IPS-15b (cell line): Measurements from ENCODE around the gene DIAPH2.
A peak's percentile ranks its signal among the peaks of the same experiment; 100 is the strongest.

Experiments
- H3K27me3 ChIP-seq: one replicate; pipeline ENCODE4 v1.6.1; 2013; ENCODE audit warnings: low read length; ENCODE audit not compliant: control insufficient read depth, insufficient read depth
- H3K36me3 ChIP-seq: one replicate; pipeline ENCODE4 v1.6.1; 2013; ENCODE audit warnings: low read length; ENCODE audit not compliant: control insufficient read depth, insufficient read depth
- H3K4me1 ChIP-seq: one replicate; pipeline ENCODE4 v1.6.1; 2013; ENCODE audit warnings: mild to moderate bottlenecking, low read length; ENCODE audit not compliant: control insufficient read depth, insufficient read depth
- H3K4me3 ChIP-seq: one replicate; pipeline ENCODE4 v1.5.1; 2013; ENCODE audit warnings: low read depth, low read length
- H3K9ac ChIP-seq: one replicate; pipeline ENCODE4 v1.6.1; 2013; ENCODE audit warnings: low read depth, mild to moderate bottlenecking, low read length
- H3K9me3 ChIP-seq: one replicate; pipeline ENCODE4 v1.6.1; 2013; ENCODE audit warnings: mild to moderate bottlenecking, low read length; ENCODE audit not compliant: control insufficient read depth, insufficient read depth

Gene DIAPH2

GRCh38 chrX:97628807-97629596 lies 944.4 kb downstream of the DIAPH2 start:
- no peaks in the 10 kb centered on the region for H3K9me3 ChIP-seq
- H3K9ac ChIP-seq, result no peak overlapping the region
- H3K36me3 ChIP-seq, result no peaks in the 10 kb centered on the region
- H3K4me3 ChIP-seq, result no peak overlapping the region
- peaks cover 6% of the 10 kb centered on the region for H3K4me1 ChIP-seq
- no peaks in the 10 kb centered on the region for H3K27me3 ChIP-seq

GRCh38 chrX:97629597-97629985 lies 944.9 kb downstream of the DIAPH2 start:
- H3K27me3 ChIP-seq, result no peaks in the 10 kb centered on the region
- H3K9me3 ChIP-seq, result no peaks in the 10 kb centered on the region
- H3K9ac ChIP-seq, result no peak overlapping the region
- no peak overlapping the region for H3K4me3 ChIP-seq
- no peaks in the 10 kb centered on the region for H3K36me3 ChIP-seq
- H3K4me1 ChIP-seq, result peaks cover 8% of the 10 kb centered on the region

- Histone ChIP-seq H3K4me3 (no peak overlapping the region), H3K4me1 (peaks cover 22% of the 10 kb centered on the region), H3K27me3 (no peaks in the 10 kb centered on the region), H3K9ac (no peak overlapping the region), H3K36me3 (no peaks in the 10 kb centered on the region), H3K9me3 (no peaks in the 10 kb centered on the region)
These were observed 949.2 kb downstream of the DIAPH2 start for GRCh38 chrX:97633798-97634197.

GRCh38 chrX:97636473-97637140 lies 952.0 kb downstream of the DIAPH2 start:
- Histone ChIP-seq H3K36me3 (no peaks in the 10 kb centered on the region), H3K9me3 (no peaks in the 10 kb centered on the region), H3K9ac (no peak overlapping the region), H3K4me3 (no peak overlapping the region), H3K27me3 (no peaks in the 10 kb centered on the region), H3K4me1 (peaks cover 33% of the 10 kb centered on the region)

- H3K9me3 ChIP-seq, result no peaks in the 10 kb centered on the region
- peaks cover 33% of the 10 kb centered on the region for H3K4me1 ChIP-seq
- no peaks in the 10 kb centered on the region for H3K27me3 ChIP-seq
- no peak overlapping the region for H3K9ac ChIP-seq
- no peaks in the 10 kb centered on the region for H3K36me3 ChIP-seq
- no peak overlapping the region for H3K4me3 ChIP-seq
These were observed 952.6 kb downstream of the DIAPH2 start for GRCh38 chrX:97637289-97637688.

GRCh38 chrX:97638621-97639020 lies 954.0 kb downstream of the DIAPH2 start:
- Histone ChIP-seq H3K9me3 (no peaks in the 10 kb centered on the region), H3K4me1 (peaks cover 30% of the 10 kb centered on the region), H3K9ac (no peak overlapping the region), H3K27me3 (no peaks in the 10 kb centered on the region), H3K4me3 (no peak overlapping the region), H3K36me3 (no peaks in the 10 kb centered on the region)

GRCh38 chrX:97639526-97639925 lies 954.9 kb downstream of the DIAPH2 start:
- H3K9ac ChIP-seq, result no peak overlapping the region

More at GRCh38 chrX:97639526-97639925, 954.9 kb downstream of the DIAPH2 start:
- no peaks in the 10 kb centered on the region for H3K36me3 ChIP-seq
- H3K9me3 ChIP-seq, result no peaks in the 10 kb centered on the region
- no peaks in the 10 kb centered on the region for H3K27me3 ChIP-seq
- H3K4me1 ChIP-seq, result peaks cover 25% of the 10 kb centered on the region
- peak overlapping the region; percentile 16 for H3K4me3 ChIP-seq
